HG03558 (cell line): Measurements from ENCODE around the gene USP9Y.

ENCODE experiments used
- ATAC-seq: cut with Tn5 transposase; IDR thresholded peaks from one replicate; pipeline ENCODE4 v1.9.1; 2021; ENCODE audit warnings: moderate number of reproducible peaks; ENCODE audit not compliant: unreplicated experiment; ENCODE audit errors: extremely low read depth

The USP9Y gene

DNA sequence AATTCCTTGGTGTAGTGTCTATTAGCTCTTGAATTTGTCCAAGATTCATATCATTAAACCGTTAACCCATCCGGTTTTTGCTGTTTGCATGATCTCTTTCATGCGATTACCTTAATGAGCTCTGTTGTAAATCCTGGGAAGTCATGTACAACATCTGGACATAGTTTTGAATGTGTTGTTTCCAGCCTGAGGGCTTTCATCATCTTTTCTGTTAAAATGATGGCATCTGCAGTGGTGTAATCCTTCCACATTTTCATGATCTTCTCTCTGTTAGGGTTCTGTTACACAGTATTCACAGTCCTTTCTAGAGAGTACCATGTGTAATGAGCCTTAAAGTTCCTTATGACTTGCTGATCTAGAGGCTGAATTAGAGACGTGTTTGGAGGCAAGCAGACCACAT is 64.9 kb downstream of the USP9Y start:
- no peak for ATAC-seq

DNA sequence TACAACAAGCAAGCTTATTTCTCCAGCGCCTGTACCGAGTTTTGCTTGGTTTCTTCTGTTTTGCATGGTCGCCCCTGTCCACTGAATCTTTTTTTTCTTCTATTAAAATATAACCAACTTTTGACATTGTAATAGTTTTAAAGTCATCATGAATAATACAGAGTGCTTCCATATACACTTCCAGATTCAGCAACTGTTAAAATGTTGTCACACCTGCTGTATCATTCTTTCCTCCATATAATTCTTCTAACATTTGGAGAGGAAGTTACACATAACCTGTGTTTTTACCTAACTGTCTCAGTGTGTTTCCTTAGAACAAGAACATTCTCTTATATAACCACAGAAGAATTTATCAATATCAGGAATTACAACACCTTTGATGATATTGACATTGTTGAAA is 83.5 kb downstream of the USP9Y start:
- ATAC-seq = no peak

DNA sequence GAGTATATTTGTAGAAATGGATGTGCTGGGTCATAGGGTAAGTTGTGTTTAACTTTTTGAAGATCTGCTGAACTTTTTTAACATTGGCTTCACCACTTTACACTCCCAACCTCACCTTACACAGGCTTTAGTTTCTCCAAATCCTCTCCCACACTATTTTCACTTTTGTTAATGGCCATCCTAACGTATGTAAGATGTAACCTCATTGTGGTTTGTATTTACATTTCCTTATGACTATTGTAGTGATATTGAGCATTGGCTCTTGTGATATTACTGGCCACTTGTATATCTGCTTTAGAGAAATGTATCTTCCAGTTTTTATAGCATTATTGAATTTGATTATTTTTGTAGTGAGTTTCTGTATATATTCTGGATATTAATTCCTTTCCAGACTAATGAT is 93.0 kb downstream of the USP9Y start:
- no peak for ATAC-seq

DNA sequence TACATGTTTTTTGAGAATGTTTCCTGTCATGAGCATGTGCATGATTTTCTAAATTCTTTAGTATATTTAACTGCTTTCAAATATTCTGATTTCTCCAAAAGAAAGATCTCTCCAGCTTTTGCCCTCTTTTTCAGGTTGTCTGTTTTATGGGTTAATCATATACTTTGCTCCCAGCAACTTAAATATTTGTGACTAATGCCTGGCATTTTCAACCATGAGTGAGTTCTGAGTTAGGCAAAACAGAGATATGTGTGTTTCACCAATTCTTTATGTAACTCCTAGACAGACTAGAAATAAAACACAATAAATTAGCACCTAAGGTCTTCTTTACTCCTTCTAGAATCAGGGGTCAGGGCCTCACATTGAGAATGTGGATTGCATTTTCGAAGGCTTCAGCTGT is 107.0 kb downstream of the USP9Y start:
- ATAC-seq = no peak

DNA sequence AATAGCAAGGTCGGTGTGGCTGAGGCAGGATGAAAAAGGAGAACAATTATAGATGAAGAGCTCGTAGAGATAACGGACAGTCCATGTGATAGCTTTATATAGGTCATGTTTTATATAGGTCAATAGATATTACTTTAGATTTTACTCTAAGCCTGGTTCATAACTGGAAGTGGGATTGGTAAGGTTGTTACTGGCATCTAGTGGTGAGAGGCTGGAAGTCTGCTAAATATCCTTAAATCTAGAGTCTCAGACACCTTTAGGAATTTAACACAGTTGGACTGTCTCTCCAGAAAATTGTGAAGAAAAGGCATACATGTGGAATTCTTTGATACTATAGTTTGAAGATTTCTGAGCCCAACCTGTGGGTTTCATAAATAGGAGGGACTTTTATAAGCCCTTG is 108.0 kb downstream of the USP9Y start:
- no peak for ATAC-seq

DNA sequence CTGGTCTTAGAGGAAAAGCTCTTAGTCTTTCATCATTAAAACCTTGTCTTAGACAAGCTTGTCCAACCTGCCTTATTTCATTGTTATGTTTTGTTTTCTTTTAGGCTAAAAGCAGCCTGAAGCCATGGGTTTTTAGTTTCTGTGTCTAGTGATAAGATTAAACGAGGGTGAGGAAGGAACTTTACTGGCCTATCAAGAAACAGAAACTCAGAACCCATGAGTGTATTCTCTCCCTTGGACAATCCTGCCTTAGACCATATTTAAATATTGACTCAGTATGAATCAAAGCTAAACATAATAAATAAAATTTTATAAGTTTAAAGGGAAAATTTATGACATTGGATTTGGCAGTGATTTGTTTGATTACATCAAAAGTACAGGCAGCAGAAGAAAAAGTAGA is 122.4 kb downstream of the USP9Y start:
- ATAC-seq = no peak

DNA sequence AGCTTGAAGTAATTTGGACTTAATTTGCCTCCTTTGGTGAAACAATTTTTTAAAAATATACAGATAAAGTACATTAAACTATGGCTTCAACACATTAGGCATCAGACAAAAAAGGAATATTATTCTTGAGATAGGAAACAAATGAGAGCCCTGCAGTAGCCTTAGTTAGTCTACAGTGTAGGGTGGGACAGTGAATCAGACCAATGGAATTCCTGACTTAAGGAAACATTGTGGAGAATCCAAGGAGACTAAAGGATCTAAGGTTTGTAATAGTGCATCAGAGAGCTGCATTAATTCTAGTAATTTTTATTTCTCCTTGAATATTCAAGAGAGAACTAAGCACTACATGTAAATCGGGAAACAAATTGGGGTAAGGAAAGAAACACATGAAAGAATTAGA is 125.8 kb downstream of the USP9Y start:
- ATAC-seq = no peak

DNA sequence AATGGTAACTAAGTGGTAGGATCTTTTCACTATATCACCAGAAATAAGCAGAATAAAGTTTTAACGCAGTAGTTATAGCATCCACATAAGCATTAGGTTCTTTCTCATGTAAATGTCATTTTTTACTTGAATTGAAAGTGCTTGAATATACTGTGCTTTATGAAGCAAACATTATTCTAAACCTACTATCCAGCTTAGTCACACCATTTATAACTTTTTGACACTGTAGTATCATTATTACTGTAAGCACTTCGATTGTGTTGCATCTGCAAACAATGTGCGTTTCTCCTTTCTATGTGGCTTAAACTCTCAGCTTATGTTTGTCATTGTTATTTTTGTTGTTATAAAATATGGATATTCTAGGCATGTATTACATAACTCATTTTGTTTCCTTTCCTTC is 132.3 kb downstream of the USP9Y start:
- ATAC-seq = no peak

DNA sequence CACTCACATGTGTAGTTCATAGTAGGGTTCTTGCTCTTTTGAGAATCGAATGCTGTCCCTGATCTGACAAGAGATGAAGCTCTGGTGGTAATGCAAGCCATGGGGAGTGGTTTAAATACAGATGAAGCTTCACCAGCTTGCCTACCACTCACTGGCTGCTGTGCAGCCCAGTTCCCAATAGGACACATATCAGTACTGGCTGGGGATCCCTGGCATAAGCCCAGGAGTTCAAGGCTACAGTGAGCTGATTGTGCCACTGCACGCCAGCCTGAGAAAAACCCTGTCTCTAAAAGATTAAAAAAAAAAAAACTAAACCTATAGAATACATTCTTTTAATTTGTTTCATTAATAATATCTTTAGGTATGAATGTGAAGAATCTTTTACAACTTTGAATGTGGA is 136.5 kb downstream of the USP9Y start:
- no peak for ATAC-seq

DNA sequence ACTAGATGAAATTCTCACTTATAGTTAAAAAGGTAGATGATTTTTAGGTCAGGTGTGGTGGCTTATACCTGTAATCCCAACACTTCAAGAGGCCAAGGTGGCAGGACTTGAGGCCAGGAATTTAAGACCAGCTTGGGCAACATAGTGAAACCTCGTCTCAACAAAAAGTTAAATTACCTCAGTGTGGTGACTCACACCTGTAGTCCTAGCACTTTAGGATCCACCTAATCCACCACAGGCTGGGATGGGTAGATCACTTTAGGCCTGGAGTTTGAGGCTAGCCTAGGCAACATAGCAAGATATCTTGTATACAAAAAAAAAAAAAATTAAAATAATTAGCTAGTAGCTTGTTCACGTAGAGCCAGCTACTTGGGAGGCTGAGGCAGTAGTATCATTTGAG is 140.3 kb downstream of the USP9Y start:
- ATAC-seq = no peak

DNA sequence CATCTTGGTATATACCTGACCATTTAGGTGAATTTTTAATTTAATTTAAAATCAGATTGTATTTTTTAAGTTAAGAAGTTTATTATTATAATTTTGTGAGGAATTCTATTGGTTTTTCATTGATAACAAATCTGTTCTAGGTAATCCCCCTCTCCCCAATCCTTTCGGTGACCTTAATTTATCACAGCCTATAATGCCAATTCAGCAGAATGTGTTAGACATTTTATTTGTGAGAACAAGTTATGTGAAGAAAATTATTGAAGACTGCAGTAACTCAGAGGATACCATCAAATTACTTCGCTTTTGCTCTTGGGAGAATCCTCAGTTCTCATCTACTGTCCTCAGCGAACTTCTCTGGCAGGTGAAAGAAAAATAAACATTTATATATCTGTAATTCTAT is 145.8 kb downstream of the USP9Y start:
- no peak for ATAC-seq

DNA sequence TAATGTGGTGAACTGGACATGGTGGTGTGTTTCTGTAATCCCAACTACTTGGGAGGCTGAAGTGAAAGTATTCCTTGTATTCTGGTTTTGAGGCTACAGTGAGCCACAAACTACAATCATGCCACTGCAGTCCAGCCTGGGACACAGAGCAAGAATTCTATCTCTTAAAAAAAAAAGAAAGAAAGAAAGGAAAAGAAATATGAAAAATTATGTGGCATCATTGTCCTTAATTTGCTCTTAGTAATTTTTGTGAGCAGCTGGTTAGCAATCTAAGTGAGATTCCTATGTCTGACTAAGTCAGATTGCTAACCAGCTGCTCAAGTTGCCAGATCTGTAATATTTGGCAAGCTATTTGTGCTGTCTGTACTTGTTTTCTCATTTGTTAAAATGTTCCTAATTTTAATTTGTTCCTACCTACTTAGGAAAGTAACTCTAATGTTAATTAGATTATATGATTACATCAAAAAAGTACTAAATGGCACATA is 154.8 kb downstream of the USP9Y start:
- ATAC-seq = no peak

DNA sequence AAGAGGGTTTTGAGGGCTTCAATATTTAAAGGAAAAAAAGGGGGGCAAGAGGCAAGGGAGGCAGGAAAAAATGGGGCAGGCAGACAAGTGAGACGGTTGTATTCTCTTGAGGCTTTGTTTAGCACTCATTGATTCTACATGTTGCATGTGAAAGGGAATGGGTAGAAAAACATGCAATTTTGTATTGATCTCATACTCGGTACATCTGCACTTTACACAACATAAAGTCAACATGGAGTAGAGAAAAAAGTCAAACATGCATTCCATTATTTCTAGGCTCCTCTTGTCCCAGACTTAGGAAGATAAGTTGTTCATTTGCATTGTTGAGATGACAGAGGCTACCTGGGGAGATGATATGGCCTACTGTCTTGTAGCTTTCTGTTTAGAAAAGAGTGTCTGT is 166.9 kb downstream of the USP9Y start:
- no peak for ATAC-seq

DNA sequence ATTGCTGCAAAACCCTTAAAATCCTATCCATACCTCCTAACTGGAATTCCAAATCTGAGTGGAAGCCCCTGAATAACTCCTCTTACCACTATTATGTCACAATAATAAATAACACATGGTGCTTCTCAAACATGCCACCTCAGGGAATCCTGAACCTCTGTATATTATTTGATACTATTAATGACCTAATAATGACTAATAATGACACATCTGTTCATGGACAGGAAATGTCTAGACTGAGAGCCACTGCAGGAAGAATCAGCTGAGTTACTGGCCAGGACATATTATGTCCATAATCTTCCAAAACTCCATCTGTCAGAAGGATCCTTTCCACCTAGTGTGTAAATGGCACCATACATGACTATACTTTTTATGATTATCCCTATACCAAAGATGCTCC is 195.9 kb downstream of the USP9Y start:
- no peak for ATAC-seq

DNA sequence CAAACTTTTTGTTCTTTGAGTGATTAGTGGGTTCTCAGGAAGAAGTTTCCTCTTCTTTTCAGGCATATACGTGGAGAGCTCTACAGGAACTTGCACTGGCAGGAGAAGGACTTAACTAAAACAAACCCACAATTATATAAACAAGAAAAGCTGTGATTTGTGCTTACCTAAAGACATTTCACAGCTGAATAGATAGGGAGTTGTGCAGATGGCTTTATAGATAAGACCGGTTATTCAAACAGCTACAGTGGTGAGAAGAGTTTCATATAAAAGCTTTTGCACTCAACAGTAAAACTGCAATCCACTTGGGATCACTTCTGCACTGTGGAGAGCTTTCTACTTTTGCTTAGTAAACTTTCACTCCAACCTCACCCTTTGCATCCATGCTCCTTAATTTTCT is 197.6 kb downstream of the USP9Y start:
- no peak for ATAC-seq

DNA sequence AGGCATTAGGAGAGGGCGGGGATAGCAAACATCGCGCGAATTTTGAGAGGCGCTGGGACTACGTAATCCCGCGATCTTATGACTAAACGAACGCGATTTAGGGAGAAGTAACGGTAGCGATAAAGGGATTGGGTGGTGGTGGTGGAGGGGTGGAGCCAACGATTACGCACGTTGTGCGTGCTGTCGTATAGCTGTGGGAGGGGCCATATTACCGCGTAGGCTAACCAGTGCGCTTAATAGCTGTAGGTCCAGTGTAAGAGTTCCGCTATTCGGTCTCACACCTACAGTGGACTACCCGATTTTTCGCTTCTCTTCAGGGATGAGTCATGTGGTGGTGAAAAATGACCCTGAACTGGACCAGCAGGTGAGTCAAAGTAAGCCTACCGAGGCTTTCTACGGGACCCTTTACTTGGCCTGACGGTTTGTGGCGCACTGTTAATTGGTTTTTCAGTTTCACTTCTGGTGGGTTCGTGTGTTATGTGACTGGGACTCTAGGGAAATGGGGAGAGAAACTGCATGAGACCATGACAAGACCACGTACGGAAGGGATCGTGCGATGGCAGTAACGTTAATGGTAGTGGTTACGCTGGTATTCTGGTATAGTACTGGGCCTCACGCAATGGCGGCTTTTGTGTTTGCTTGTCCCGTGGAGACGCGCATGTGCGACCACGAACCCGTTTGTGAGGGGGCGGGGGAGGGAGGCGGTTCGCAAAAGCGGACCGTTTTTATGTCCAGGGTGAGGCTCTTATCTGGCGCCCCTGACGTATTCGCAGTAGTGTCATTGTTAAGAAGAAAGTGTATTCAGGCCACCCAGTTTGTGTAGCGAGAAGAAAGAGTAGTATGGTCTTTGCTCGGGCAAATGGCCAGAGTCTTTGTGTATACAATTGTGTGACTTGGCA is 203.8 kb downstream of the USP9Y start, which contains the start of gene DDX3Y:
DDX3Y (plus strand) TSS at position 251 of the 899 bp plus-strand sequence; CDS start at position 320, 69 bp downstream.
- no peak for ATAC-seq

DNA sequence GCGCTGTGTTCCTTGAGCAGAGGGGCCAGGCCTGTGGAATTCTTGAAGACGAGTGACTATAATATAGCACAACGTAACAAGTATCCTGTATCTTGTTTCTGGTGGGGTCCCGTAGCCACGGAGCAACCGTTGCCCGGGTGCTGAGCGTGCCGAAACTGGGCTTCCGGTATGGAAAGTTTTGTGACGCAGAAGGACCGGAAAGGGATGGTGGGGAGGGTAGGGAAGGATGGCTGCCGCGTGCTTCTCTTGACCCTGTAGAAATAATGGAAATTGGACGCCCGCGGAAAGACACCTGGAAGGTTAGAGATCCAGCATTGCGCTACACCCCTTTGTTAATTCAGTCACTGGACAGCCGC is 204.5 kb downstream of the USP9Y start:
- ATAC-seq = no peak

DNA sequence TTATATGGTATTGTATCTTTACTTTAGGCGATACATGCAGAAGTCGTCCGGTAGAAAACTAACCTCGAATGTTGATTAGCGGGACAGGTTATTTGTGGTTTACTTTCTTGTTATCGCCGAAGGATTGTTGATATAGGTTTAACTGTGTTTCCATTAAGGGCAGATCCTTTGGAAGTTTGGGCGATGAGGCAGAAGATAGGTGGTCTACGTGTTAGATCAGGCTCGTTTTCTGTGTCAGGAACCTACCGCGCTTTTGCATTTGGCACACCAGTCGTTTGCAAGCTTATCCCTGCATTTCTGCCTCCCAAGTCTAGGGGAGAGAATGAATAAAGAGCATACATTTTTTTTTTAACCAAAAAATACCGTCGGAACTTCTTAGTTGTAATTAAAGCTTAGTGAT is 204.9 kb downstream of the USP9Y start:
- ATAC-seq = no peak
